SK-N-SH (cell line): ENCODE results near the gene ADGRG3. TPM values are rescaled to one million over a fixed set of nuclear protein-coding genes. Genes with fewer than 3 reads are reported as not detected.

Source experiments
- CTCF ChIA-PET: fragments of 300-600, 350-600 bp; formaldehyde crosslinking; extraction: SDS; loops from one replicate; lab custom pipeline; 2021; lab: Yijun Ruan, JAX
- POLR2A ChIA-PET: fragments of 350-600 bp; sonication (Branson Sonifier 250); formaldehyde crosslinking; extraction: SDS; loops from one replicate; lab custom pipeline; 2020; ENCODE audit warnings: antibody characterized with exemption, inconsistent platforms; lab: Yijun Ruan, JAX
- DNase-seq: peaks from one replicate; pipeline ENCODE4 v3.0.0; 2012
- H2AFZ ChIP-seq: fragments of 200-600 bp; sonication (generic); 2 replicates; pipeline ENCODE4 v1.8.1; 2016; ENCODE audit warnings: antibody characterized with exemption, mild to moderate bottlenecking, low read depth
- H3F3A ChIP-seq: fragments of 200-600 bp; sonication (generic); replicated peaks from 2 replicates; pipeline ENCODE3; 2016; ENCODE audit warnings: antibody characterized with exemption, mild to moderate bottlenecking; ENCODE audit not compliant: insufficient read depth
- H3K27ac ChIP-seq, 2 experiments: fragments of 200-500 bp in 1 of 2; fragments of 200-600 bp in 1 of 2; sonication (Bioruptor generic) in 1 of 2; sonication (generic), shearing (Covaris generic) in 1 of 2; 2 replicates each; pipeline versions ENCODE4 v1.5.1 to v1.6.1; 2014 to 2016; ENCODE audit warnings: low read depth in 2 of 2, inconsistent platforms in 1 of 2, low read length in 1 of 2, mild to moderate bottlenecking in 1 of 2, mixed read lengths in 1 of 2
- H3K27me3 ChIP-seq: fragments of 200-600 bp; sonication (generic), shearing (Covaris generic); 2 replicates; pipeline ENCODE4 v1.6.1; 2016; ENCODE audit warnings: mixed run types; ENCODE audit not compliant: insufficient read depth
- H3K36me3 ChIP-seq, 2 experiments: fragments of 200-500 bp in 1 of 2; fragments of 200-600 bp in 1 of 2; sonication (Bioruptor generic) in 1 of 2; sonication (generic) in 1 of 2; replicated peaks in 1 of 2; 2 replicates each; pipeline versions ENCODE3 to v1.5.1; 2014 to 2016; ENCODE audit warnings: low read length in 1 of 2, mild to moderate bottlenecking in 1 of 2; ENCODE audit not compliant: insufficient read depth in 2 of 2, control insufficient read depth in 1 of 2
- H3K4me1 ChIP-seq, 2 experiments: fragments of 200-500 bp in 1 of 2; fragments of 200-600 bp in 1 of 2; sonication (Bioruptor generic) in 1 of 2; sonication (generic), shearing (Covaris generic) in 1 of 2; 2 replicates each; pipeline versions ENCODE4 v1.5.1 to v1.6.1; 2014 to 2016; ENCODE audit warnings: low read depth in 1 of 2, low read length in 1 of 2, mixed run types in 1 of 2; ENCODE audit not compliant: insufficient read depth in 2 of 2, control insufficient read depth in 1 of 2
- H3K4me2 ChIP-seq: fragments of 200-600 bp; sonication (generic), shearing (Covaris generic); 2 replicates; pipeline ENCODE4 v1.6.1; 2017; ENCODE audit warnings: mixed run types
- H3K4me3 ChIP-seq, 2 experiments: fragments of 200-500 bp in 1 of 2; fragments of 200-600 bp in 1 of 2; sonication (Bioruptor generic) in 1 of 2; sonication (generic), shearing (Covaris generic) in 1 of 2; 2 replicates each; pipeline versions ENCODE4 v1.5.1 to v1.8.1; 2014 to 2016; ENCODE audit warnings: low read depth in 2 of 2, inconsistent platforms in 1 of 2, low read length in 1 of 2, mild to moderate bottlenecking in 1 of 2, mixed read lengths in 1 of 2, moderate library complexity in 1 of 2
- H3K79me2 ChIP-seq: fragments of 200-600 bp; sonication (generic); 2 replicates; pipeline ENCODE4 v1.8.1; 2017; ENCODE audit warnings: mild to moderate bottlenecking; ENCODE audit not compliant: insufficient read depth
- H3K9ac ChIP-seq: fragments of 200-600 bp; sonication (generic); 2 replicates; pipeline ENCODE4 v1.6.1; 2017; ENCODE audit warnings: mixed run types
- H3K9me2 ChIP-seq: fragments of 200-600 bp; sonication (generic); 2 replicates; pipeline ENCODE4 v1.6.1; 2017; ENCODE audit warnings: mixed run types
- H3K9me3 ChIP-seq: fragments of 200-600 bp; sonication (generic); 2 replicates; pipeline ENCODE4 v1.6.1; 2017; ENCODE audit warnings: mixed run types, mild to moderate bottlenecking, moderate library complexity
- H4K20me1 ChIP-seq: fragments of 200-600 bp; sonication (generic); 2 replicates; pipeline ENCODE4 v1.6.1; 2017; ENCODE audit warnings: mild to moderate bottlenecking, mixed run types; ENCODE audit not compliant: insufficient read depth
- JUND ChIP-seq: IDR thresholded peaks from 2 replicates; pipeline ENCODE4 v1.4.0; 2012
- POLR2AphosphoS5 ChIP-seq: IDR thresholded peaks from 2 replicates; pipeline ENCODE4 v1.6.1; 2012; ENCODE audit warnings: low read depth, low read length
- RCOR1 ChIP-seq: fragments of 150-350 bp; IDR thresholded peaks from 2 replicates; pipeline ENCODE4 v1.6.1; 2017; ENCODE audit warnings: antibody characterized with exemption, low read length
- WGBS: methylation state at CpG from one replicate; pipeline ENCODE4 v1.1.6; 2017; ENCODE audit warnings: low lambda C conversion rate; 5-methylcytosine and 5-hydroxymethylcytosine counted together
- polyA plus RNA-seq, 3 experiments: library from polyadenylated mRNA; depleted of rRNA; stranded (reverse); fragments of >200 nt; gene quantifications; 2 replicates each; pipeline ENCODE4 v1.2.3, GENCODE V29; 2012
- TF ChIP-seq, protein P1 (sequence below): fragments of 150-350 bp; IDR thresholded peaks from 2 replicates; pipeline ENCODE4 v1.6.1; 2016; ENCODE audit warnings: mild to moderate bottlenecking, low read depth, low read length
- TF ChIP-seq, protein P2 (sequence below): fragments of 150-350 bp; IDR thresholded peaks from 2 replicates; pipeline ENCODE4 v1.6.1; 2017; ENCODE audit warnings: antibody characterized with exemption, low read length, low read depth, borderline replicate concordance
- TF ChIP-seq, protein P3 (sequence below): IDR thresholded peaks from 2 replicates; pipeline ENCODE4; 2012
- TF ChIP-seq, protein P4 (sequence below): IDR thresholded peaks from 2 replicates; pipeline ENCODE4 v1.4.0; 2012; ENCODE audit warnings: low read depth, borderline replicate concordance
- TF ChIP-seq, protein P5 (sequence below): IDR thresholded peaks from 2 replicates; pipeline ENCODE4 v1.6.1; 2012; ENCODE audit warnings: mild to moderate bottlenecking, low read depth, low read length, moderate library complexity

ADGRG3 gene
- polyA plus RNA-seq, 1 of the 3 experiments (the other 2 are of a cell fraction), result not detected

DNA sequence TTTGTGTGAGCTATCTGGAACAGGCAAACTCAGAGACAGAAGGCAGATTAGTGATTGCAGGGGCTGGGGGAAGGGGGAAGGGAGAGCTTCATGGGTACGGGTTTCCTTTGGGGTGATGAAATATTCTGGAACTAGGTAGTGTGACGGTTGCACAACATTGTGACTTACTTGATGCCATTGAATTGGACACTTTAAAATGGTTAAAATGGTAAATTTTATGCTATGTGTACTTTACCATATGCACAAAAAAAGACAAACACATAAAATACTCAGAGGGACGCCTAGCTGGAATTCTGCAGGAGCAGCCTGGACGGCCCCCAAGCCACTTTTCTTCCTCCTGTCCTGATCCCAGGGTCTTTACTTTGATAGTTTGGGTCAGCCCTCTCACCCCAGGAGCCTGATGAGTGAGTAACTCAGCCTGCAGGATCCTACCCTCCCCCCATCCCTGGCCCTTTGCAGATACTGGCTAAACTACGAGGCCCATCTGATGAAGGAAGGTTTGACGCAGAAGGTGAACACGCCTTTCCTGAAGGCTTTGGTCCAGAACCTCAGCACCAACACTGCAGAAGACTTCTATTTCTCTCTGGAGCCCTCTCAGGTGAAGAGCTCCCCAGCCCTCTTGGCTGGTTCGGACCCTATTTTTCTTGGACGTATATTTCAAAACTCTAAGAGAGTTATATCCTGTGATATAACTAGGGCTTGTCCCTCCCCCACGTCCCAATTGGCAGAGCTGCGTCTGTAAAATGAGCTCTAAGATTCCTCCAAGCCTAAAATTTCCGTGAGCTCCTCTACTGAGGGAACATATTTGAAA is 7.8 kb downstream of the ADGRG3 start:
- Histone ChIP-seq H3K27ac (no peak overlapping the region), H3K4me2 (no peak overlapping the region), H3K4me1 (peaks cover 0 to 3% of the 10 kb centered on the region in 2 experiments; a peak in 1 of 4 replicates), H2AFZ (no peak overlapping the region), H3K79me2 (no peaks in the 10 kb centered on the region), H3K9me2 (no peaks in the 10 kb centered on the region), H4K20me1 (no peaks in the 10 kb centered on the region), H3K9me3 (no peaks in the 10 kb centered on the region), H3F3A (no peaks in the 10 kb centered on the region), H3K36me3 (no peaks in the 10 kb centered on the region), H3K27me3 (peaks cover 7% of the 10 kb centered on the region; the same call in 1 of the 2 replicates), H3K9ac (no peak overlapping the region), H3K4me3 (no peak overlapping the region)
- ChIA-PET CTCF (interaction anchor here (0.8 to 1.6 kb wide), 4 partner anchors 17 to 118 kb away, joined by 3 to 6 read pairs (median 3); no protein-coding TSS in a partner anchor), POLR2A (no interaction called here)
- TF ChIP-seq, protein P1, sequence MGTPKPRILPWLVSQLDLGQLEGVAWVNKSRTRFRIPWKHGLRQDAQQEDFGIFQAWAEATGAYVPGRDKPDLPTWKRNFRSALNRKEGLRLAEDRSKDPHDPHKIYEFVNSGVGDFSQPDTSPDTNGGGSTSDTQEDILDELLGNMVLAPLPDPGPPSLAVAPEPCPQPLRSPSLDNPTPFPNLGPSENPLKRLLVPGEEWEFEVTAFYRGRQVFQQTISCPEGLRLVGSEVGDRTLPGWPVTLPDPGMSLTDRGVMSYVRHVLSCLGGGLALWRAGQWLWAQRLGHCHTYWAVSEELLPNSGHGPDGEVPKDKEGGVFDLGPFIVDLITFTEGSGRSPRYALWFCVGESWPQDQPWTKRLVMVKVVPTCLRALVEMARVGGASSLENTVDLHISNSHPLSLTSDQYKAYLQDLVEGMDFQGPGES, result no peak
- TF ChIP-seq JUND (no peak), RCOR1 (no peak), POLR2AphosphoS5 (no peak)
- TF ChIP-seq, protein P2, sequence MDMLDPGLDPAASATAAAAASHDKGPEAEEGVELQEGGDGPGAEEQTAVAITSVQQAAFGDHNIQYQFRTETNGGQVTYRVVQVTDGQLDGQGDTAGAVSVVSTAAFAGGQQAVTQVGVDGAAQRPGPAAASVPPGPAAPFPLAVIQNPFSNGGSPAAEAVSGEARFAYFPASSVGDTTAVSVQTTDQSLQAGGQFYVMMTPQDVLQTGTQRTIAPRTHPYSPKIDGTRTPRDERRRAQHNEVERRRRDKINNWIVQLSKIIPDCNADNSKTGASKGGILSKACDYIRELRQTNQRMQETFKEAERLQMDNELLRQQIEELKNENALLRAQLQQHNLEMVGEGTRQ, result no peak
- TF ChIP-seq, protein P3, sequence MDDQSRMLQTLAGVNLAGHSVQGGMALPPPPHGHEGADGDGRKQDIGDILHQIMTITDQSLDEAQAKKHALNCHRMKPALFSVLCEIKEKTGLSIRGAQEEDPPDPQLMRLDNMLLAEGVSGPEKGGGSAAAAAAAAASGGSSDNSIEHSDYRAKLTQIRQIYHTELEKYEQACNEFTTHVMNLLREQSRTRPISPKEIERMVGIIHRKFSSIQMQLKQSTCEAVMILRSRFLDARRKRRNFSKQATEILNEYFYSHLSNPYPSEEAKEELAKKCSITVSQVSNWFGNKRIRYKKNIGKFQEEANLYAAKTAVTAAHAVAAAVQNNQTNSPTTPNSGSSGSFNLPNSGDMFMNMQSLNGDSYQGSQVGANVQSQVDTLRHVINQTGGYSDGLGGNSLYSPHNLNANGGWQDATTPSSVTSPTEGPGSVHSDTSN, result no peak
- TF ChIP-seq, protein P4, sequence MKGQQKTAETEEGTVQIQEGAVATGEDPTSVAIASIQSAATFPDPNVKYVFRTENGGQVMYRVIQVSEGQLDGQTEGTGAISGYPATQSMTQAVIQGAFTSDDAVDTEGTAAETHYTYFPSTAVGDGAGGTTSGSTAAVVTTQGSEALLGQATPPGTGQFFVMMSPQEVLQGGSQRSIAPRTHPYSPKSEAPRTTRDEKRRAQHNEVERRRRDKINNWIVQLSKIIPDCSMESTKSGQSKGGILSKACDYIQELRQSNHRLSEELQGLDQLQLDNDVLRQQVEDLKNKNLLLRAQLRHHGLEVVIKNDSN, result no peak
- 67% methylated on average over 12 of the region's 12 CpGs for WGBS
- no peak for DNase-seq

DNA sequence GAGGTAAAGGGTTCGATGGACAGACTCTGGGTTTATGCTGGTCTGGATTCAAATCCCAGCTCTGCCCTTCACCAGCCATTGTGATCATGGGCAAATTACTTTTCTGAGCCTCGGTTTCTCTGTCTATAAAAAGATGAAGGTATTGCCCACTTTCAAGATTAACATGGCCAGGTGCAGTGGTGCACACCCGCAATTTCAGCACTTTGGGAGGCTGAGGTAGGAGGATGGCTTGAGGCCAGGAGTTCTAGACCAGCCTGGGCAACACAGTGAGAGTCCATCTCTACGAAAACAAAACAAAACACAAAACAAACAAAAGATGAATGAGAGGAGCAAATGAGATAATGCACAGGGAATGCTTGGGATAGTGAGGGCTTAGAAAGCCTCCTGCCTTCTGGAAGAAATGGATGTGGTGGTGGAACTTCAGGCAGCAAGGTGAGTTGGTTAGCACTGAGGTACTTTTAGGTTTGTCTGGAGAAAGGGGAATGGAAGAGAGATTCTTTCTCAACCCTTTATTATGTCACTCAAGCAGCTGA is 8.5 kb downstream of the ADGRG3 start:
- Histone ChIP-seq H3K4me2 (no peak overlapping the region), H3F3A (no peaks in the 10 kb centered on the region), H3K9ac (no peak overlapping the region), H3K27ac (no peak overlapping the region), H4K20me1 (no peaks in the 10 kb centered on the region), H3K27me3 (peaks cover 7% of the 10 kb centered on the region; the same call in 1 of the 2 replicates), H3K9me3 (no peaks in the 10 kb centered on the region), H3K79me2 (no peaks in the 10 kb centered on the region), H3K4me3 (no peak overlapping the region), H3K4me1 (peaks cover 0 to 3% of the 10 kb centered on the region in 2 experiments; a peak in 1 of 4 replicates), H3K36me3 (no peaks in the 10 kb centered on the region), H3K9me2 (no peaks in the 10 kb centered on the region), H2AFZ (no peak overlapping the region)
- POLR2A ChIA-PET, result no interaction called here
- CTCF ChIA-PET, result interaction anchor here (1.1 to 1.6 kb wide), 2 partner anchors 16 to 28 kb away, joined by 3 to 6 read pairs; no protein-coding TSS in a partner anchor
- DNase-seq, result no peak
- WGBS, result 62% methylated on average over 4 of the region's 4 CpGs
- TF ChIP-seq, protein P5, sequence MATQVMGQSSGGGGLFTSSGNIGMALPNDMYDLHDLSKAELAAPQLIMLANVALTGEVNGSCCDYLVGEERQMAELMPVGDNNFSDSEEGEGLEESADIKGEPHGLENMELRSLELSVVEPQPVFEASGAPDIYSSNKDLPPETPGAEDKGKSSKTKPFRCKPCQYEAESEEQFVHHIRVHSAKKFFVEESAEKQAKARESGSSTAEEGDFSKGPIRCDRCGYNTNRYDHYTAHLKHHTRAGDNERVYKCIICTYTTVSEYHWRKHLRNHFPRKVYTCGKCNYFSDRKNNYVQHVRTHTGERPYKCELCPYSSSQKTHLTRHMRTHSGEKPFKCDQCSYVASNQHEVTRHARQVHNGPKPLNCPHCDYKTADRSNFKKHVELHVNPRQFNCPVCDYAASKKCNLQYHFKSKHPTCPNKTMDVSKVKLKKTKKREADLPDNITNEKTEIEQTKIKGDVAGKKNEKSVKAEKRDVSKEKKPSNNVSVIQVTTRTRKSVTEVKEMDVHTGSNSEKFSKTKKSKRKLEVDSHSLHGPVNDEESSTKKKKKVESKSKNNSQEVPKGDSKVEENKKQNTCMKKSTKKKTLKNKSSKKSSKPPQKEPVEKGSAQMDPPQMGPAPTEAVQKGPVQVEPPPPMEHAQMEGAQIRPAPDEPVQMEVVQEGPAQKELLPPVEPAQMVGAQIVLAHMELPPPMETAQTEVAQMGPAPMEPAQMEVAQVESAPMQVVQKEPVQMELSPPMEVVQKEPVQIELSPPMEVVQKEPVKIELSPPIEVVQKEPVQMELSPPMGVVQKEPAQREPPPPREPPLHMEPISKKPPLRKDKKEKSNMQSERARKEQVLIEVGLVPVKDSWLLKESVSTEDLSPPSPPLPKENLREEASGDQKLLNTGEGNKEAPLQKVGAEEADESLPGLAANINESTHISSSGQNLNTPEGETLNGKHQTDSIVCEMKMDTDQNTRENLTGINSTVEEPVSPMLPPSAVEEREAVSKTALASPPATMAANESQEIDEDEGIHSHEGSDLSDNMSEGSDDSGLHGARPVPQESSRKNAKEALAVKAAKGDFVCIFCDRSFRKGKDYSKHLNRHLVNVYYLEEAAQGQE, result no peak
